A172 (cell line): ENCODE results near the gene MMAA. TPM values are rescaled to one million over a fixed set of nuclear protein-coding genes. Genes with fewer than 3 reads are reported as not detected.

Experiments used
- total RNA-seq: library from RNA; depleted of rRNA; stranded (reverse); fragments of >200 nt; shearing (Covaris generic); gene quantifications from 2 replicates; pipeline ENCODE4 v1.2.3, GENCODE V29; 2014; rRNA removed

MMAA gene
- total RNA-seq, 1 experiment from 2014 or later, result 3.4 TPM

Other genes with a start within 250 kb of the MMAA start
- gene SMAD1, start 137.5 kb upstream of the MMAA start, total RNA-seq, result 13.4 and 23.5 TPM in 2 replicates
- not detected in 2 replicates for gene C4orf51, start 60.8 kb downstream of the MMAA start, total RNA-seq